Umbilical cord (tissue), 2 donors: ENCODE results near the gene CERS1. TPM values are rescaled to one million over a fixed set of nuclear protein-coding genes. Genes with fewer than 3 reads are reported as not detected.

Experiments used
- DNase-seq: peaks from one replicate; pipeline ENCODE4 v3.0.0-alpha.2; 2015; ENCODE audit warnings: low spot score
- total RNA-seq: library from RNA; depleted of rRNA; stranded (reverse); fragments of >200 nt; gene quantifications from one replicate; pipeline ENCODE4 v1.2.3, GENCODE V29; 2014; ENCODE audit warnings: low replicate concordance; ENCODE audit not compliant: insufficient read depth

CERS1 gene, protein sequence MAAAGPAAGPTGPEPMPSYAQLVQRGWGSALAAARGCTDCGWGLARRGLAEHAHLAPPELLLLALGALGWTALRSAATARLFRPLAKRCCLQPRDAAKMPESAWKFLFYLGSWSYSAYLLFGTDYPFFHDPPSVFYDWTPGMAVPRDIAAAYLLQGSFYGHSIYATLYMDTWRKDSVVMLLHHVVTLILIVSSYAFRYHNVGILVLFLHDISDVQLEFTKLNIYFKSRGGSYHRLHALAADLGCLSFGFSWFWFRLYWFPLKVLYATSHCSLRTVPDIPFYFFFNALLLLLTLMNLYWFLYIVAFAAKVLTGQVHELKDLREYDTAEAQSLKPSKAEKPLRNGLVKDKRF
- not detected for total RNA-seq

DNA sequence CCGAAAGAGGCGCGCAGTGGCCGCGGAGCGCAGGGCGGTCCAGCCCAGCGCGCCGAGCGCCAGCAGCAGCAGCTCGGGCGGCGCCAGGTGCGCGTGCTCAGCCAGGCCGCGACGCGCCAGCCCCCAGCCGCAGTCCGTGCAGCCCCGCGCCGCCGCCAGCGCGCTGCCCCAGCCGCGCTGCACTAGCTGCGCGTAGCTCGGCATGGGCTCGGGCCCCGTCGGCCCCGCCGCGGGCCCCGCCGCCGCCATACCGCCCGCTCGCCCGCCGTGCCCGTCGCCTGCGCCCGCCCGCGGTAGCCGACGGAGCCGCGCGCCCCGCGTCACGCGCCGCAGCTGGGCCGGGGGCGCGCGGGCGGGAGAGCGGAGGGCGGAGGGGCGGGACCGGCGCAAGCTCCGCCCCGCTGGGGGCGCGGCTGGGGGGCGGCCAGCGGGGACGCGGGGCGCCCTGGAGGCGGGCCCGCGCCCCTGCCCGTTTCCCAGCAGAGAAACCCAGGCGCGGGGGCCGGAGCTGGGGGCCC, at the start of gene CERS1:
TSS of gene CERS1 (minus strand) at position 335 of the 518 bp plus-strand sequence. CDS start at position 249, 86 bp downstream.
- DNase-seq = no peak

DNA sequence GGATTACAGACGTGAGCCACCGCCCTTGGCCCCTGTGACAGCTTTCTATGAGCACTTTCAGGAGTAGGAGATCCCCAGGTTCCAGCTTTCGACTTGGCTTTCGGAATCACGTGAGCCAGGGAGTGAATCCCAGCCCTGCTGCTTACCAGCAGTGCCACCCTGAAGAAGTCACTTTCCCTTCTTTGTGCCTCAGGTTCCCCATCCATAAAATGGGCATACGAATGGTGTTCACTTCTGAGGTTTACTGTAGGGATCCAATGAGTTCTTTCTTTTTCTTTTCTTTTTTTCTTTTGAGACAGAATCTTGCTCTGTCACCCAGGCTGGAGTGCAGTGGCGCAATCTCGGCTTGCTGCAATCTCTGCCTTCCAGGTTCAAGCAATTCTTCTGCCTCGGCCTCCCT, 49.3 kb upstream of the CERS1 start:
- no peak for DNase-seq

DNA sequence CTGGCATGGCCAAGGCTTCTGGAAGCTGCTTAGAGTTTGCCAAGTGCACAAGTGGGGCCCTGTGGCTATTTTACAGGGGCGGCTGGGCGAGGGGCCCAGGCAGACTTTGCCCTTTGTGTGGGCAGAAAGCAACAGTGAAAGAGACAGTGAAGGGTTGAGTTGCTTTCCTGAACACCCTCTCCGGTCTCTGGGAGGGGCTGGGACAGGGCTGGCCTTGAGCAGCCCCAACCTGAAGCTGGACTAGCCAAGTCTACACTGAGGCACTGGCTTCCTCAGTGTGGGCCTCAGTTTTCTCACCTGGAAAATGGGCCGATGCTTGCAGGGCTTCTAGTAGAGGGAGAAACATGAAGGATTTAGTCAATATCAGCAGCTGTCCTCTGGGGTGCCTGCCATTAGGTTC, 47.5 kb upstream of the CERS1 start:
- DNase-seq = no peak

DNA sequence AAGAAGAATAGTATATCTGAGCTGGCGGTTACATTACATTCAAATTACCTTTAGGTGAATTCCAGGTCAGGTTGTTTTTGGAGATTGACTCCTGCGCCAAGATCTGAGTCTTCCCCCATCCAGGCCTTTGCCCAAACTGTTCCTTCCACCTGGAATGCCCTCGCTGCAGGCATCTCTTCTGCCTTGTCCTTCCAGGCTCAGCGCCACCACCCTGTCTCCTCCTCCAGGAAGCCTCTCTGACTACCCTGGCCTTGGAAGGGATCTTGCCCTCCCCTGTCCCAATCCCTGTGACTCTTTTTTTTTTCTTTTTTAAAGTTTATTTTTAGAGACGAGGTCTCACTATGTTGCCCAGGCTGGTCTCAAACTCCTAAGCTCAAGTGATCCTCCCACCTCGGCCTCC, 46.7 kb upstream of the CERS1 start:
- no peak for DNase-seq

DNA sequence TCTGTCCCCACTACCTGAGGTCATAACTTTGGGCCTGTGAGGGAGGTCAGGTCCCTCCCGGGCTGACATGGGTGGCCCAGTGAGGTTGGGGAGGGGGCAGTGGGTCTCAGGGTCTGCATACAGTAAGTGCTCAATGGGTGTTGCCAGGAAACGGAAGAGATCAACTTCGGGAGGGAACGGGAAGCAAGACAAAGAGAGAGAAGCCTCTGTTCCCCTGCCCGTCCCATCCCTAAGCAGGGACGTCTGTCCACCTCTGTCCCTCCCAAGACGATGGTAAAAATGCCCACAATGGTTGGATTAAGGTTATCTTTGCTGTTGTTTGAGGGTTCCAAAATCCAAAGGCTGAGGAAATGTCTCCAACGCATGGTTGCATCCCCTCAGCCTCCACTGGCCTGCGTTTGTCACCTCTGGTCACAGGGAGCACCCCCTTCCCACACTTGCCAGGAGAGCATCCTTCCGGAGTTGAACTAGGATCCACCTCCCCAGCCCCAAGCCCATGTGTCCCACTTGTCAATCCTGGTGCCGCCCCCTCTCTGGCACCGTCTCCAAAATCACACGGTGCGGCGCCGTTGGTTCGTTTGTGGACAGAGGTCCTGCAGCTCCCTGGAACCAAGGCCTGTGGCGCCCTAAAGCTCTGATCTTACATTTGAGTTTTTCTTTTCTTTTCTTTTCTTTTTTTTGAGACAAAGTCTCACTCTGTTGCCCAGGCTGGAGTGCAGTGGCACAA, 45.8 kb upstream of the CERS1 start:
- DNase-seq = no peak

DNA sequence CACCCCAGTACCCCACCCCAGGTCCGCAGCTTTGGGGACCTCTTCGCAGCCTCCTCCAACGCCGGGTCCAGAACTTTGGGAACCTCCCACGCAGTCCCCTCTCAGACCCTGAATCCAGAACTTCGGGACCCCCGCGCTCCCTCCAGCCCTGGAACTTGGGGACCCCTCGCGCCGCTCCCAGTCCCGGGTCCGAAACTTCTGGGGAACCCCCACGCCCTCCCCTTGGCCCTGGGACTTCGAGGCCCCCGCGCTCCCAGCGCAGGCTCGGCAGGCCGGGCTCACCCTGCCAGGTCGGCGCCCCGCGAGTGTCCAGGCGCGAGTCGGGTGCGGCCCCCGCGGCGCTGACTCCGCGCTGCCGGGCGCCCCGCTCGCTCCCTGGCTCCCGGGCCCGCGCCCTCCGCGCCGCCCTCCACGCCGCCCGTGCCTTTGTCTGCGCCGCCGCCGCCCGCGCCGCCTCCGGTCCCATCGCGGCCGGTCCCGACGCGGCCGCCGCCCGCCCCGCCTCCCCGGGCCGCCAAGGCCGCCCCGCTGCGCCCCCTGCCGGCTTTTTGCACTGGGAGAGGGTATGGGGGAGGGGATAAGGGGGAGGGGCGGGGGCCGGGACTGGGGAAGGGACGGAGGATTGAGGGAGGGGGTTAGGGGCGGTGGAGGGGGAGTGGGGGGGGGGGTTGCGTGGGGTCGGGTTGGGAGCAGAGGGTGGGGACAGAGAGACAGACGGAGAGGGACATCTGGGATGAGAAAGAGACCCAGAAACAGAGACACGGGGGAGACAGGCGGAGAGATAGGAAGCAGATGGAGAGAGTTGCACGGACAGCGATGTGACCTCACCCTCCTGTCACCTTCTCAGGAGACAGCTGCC, 45.0 kb upstream of the CERS1 start, which contains the start of gene HOMER3:
TSS of gene HOMER3 (minus strand) at position 449 of the 859 bp plus-strand sequence. CDS start 2,235 bp downstream, outside the sequence.
- peak; percentile 60 for DNase-seq

DNA sequence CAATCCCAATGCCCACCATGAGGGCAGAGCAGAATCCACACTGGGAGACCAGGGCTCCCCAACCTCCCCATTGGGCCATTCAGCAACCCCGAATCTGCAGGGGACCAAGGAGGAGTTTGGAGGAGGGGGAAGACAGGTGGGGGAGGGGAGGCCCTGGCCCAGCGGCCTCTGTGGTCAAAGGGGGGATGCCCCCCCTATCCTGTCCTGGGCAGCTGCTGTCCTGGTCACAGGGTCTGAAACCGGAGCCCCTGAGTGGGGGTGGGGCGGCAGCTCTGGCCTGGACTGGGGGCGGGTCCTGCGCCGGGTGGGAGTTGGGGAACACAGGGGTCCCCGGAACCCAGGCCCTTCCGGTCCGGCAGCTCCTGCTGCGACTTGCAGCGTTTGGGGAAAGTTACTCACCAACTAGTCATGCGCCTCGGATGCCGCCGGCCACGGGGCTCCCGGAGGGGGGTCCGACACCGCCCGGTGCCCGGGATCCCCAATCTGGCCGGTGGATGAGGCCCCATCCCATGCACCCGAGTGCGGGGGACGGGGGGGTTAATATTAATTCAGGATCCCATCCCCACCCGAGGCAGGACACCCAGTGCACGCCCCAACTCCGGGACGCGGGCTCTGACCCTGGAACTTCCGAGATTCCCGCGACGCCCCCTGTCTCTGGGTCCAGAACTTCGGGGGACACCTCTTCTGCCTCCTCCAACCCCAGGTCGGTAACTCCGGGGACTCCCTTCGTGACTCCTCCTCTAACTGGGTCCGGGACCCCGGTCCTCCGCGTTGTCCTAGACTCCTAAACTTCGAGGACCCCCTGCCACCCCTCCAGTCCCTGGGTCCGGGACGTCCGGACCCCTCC, 44.2 kb upstream of the CERS1 start:
- DNase-seq = peak; percentile 49

DNA sequence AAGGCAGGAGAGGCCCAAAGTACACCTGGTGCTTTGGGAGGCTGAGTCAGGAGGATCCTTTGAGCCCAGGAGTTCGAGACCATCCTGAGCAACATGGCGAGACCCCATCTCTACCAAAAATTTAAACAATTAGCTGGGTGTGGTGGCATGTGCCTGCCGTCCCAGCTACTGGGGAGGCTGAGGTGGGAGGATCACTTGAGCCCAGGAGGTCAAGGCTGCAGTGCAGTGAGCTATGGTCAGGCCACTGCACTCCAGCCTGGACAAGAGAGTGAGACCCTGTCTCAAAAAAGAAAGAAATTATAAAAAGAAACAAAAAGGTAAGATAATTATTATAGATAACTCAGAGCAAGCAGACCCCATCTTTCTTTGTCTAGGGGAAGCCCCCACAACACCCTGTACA, 43.2 kb upstream of the CERS1 start:
- DNase-seq = no peak

DNA sequence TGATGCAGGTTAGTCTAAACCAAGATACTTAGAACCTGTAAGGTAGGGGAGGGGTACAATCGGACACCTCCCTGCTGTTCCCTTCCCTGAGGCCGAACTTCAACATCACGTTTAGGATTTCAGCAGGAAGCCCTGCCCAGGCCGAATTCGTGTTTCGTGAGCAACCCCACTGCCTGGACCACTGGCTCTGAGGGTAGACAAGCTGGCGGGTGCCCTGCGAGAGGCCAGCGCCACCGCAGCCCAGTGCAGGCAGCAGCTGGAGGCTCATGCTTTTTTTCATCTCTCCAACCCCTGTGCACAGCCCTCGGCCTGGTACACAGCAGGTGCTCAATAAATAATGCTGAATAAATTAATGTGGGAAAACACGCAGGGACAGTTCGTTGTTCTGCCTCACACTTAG, 37.3 kb upstream of the CERS1 start:
- no peak for DNase-seq

DNA sequence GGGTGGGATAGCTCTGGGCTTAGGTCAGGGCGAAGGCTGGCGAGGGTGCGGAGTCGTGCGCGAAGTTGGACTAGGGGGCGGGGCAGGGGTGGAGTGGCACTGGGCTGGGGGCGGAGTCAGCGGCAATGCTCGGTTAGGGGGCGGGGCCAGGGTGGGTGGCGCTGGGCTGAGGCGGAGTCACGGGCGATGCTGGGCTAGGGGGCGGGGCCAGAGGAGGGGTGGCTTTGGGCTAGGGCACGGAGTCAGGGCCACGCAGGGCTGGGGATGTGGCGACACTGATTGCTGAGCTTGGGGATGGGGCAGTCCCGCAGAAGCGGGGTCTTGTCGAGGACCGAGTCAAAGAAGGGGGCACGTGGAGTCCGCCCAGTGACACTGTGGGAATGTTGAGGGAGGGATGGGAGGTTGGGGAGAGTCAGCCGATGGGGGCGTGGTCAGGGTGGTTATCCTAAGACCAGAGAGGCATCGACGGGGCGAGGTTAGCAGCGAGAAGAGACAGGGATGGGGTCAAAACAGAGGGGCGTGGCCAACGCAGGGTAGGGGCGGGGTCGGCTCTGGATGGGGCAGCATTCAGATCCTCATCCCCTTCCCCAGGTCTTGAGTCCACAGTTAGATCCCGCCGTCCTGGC, 36.4 kb upstream of the CERS1 start:
- DNase-seq = peak; percentile 42

DNA sequence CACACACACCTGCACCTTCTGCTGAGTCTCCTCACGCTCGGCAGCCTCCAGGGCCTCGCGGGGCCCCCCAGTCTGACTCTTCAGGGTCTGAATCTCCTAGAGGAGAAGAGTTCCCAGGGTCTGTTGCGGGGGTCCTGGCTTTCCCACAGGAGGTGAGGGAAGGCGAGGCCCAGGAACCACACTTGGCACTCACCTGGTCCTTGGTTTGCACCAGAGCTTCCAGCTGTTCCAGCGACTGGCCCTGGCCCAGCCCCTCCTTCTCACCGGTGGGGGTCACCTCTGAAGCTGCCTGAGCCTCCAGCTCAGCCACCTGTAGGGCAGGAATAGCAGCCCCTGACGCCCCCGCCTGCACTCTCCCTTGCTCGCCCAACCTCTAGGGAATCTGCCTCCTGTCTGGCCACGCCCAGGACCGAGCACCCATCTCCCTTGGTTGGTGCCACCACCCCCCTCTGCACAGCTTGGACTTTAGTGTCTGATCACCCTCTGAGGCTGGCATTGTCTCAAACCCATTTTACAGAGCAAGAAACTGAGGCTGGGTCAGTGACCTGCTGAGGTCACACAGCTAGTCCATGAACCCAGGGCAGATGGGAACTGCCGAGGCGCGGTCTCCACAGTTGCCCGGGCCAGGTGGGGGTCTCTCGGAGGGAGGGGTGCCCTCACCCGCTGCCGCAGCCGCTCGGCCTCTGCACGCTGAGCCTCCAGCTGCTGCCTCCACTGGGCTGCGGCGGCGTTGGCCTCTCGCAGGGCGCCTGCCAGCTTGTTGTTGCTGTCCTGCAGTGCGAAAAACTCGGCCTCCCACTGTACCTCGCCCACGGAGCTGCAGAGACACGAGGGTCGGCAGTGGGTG, 35.6 kb upstream of the CERS1 start:
- DNase-seq = no peak

DNA sequence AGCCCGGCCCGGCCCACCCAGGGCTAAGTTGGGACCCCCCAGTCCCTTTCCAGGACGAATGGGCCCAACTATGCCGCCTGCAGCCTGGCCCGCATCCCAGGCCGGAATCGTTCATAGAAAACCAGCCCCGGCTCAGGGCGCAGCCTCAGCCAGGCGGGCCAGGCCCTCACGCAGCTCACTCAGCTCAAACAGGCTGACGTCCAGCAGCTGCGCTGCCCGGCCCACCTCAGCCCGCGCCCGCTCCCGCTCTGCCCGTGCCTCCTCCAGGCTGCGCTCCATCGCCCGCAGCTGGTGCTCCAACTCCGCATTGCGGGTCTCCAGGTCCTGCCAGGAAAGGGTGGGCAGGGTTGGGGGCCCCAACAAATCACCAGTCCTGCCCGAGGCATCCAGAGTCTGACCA, 33.4 kb upstream of the CERS1 start:
- no peak for DNase-seq

DNA sequence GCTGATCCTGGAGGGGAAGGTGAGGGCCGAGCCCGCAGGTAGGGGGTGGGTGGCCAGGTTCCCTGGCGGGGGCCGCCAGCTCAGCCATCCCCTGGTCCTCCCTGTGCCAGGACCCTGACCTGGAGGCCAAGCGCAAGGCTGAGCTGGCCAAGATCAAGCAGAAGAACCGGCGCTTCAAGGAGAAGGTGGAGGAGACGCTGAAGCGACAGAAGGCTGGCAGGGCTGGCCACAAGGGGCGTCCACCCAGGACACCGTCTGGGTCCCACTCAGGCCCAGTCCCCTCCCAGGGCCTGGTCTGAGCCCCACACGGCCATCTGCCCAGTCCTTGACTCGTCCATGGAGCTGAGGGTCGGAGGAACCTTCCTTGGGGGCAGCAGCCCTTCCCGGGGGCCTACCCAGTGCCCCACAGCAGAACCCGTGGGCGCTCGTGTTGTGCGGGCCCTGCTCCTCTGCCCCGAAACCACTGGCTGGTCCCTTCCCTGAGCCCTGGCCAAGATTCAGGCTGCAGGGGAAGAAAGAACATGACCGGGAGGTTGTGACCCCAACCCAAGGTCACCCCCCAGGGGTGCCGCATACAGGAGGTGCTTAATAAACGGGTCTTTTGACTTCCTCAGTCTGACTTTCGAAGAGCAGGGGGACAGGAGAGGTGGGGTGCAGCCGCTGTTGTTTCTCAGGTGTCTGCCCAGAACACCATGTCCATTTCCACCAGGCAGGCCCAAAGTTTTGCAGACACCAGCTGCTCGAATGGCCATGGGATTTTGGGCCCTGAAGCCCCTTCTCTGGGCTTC, 32.3 kb upstream of the CERS1 start:
- DNase-seq = no peak

DNA sequence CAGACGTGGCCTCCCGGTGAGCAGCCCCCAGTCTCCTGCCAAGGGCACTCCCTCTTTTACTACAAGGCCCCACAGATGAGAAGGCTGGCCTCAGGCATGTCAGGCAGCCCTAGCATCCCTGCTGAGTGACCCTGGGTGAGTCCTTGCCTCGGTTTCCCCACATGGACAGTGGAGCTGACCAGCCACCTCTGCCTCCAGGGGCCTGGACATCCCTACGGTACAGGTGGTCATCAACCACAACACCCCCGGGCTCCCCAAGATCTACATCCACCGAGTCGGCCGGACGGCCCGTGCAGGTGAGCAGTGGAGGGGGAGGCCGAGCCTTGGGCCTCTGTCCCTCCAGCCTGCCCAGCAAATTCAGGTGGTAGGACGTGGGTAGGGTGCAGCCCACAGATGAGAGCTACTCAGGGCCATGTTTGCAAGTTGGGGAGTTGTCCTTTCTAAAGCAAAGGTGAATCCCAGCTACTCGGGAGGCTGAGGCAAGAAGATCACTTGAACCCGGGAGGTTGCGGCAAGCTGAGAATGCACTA, 28.8 kb upstream of the CERS1 start:
- no peak for DNase-seq

DNA sequence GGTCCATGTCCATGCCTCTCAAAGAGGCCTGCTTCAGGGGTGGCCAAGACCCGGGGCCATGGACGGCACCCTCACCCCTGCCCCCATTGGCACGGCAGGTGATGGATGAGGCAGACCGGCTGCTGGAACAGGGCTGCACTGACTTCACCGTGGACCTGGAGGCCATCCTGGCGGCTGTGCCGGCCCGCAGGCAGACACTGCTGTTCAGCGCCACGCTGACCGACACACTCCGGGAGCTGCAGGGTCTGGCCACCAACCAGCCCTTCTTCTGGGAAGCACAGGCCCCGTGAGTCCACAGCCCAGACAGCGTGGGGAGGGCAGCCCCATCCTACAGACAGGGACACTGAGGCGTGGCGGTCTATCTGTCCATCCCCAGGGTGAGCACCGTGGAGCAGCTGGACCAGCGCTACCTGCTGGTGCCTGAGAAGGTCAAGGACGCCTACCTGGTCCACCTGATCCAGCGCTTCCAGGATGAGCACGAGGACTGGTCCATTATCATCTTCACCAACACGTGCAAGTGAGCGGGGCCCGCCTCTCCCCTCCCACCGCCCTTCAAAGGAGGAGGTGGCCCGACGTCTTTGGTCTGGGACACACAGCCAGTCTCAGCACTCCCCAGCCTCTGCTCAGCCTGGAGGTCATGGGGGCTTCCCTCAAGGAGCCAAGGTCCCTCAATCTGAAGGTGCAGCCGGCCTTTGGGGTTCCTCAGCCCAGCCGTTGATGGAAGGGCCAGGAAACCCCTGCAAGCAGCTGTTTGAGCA, 26.4 kb upstream of the CERS1 start:
- no peak for DNase-seq

DNA sequence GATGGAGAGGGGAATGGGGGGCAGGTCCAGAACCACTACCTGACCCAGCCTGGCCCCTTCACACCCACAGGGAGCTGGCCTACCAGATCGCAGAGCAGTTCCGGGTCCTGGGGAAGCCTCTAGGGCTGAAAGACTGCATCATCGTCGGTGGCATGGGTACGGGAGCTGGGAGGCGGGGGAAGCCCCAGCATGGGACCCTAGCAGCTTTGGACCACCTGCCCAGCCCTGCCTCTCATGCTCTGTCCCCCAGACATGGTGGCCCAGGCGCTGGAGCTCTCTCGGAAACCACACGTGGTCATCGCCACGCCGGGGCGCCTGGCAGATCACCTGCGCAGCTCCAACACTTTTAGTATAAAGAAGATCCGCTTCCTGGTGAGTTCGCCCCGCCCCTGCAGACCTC, 25.6 kb upstream of the CERS1 start:
- no peak for DNase-seq

DNA sequence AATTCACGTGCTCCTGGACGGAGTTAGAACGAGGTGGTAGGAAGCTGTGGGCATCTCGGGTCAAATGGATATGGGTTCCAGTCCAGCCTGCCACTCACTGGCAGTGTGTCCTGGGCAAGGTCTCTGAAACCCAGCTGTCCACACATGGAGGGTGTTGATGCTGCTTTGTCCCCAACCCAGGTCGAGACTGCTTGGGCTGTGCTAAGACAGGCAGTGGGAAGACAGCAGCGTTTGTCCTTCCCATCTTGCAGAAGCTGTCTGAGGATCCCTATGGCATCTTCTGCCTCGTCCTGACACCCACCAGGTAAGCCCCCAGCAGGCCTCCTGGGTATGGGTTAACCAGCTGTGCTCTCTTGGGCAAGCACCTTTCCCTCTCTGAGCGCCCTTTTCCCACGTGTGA, 24.4 kb upstream of the CERS1 start:
- no peak for DNase-seq

DNA sequence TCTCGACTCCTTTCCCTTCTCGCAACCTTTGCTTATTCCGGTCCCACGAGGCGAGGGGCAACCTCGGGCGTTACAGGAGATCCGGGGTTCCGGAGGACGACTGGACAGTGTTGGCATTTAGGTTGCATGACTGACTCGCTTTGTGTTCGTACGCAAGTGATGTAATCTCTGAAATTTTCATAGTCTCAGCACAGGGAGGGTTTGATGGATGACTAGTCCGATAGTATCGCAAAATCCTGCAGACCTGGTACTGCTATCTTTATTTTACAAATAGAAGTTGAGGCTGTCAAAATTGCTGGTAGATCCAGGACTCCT, 23.9 kb upstream of the CERS1 start:
- no peak for DNase-seq
